H9 (cell line): ENCODE results near the gene ADAMTSL3. TPM values are rescaled to one million over a fixed set of nuclear protein-coding genes. Genes with fewer than 3 reads are reported as not detected.

Source experiments
- DNase-seq: peaks from one replicate; pipeline ENCODE4 v3.0.0-alpha.2; 2017
- H2AFZ ChIP-seq: one replicate; pipeline ENCODE4 v1.6.1; 2013; ENCODE audit warnings: mild to moderate bottlenecking, low read length, control low read depth, moderate library complexity
- H2AK5ac ChIP-seq: 2 replicates; pipeline ENCODE4 v1.6.1; 2013; ENCODE audit warnings: low read length, control low read depth, mixed read lengths; ENCODE audit not compliant: insufficient read length
- H2BK120ac ChIP-seq: one replicate; pipeline ENCODE4 v1.6.1; 2013; ENCODE audit warnings: low read depth, mild to moderate bottlenecking, low read length, control low read depth, inconsistent platforms; ENCODE audit not compliant: poor library complexity, severe bottlenecking
- H2BK12ac ChIP-seq: 2 replicates; pipeline ENCODE4 v1.6.1; 2013; ENCODE audit warnings: low read length, control low read depth, mixed read lengths, low read depth; ENCODE audit not compliant: insufficient read length
- H2BK15ac ChIP-seq: 2 replicates; pipeline ENCODE4 v1.6.1; 2013; ENCODE audit warnings: low read depth, low read length, control low read depth
- H2BK20ac ChIP-seq: one replicate; pipeline ENCODE4 v1.6.1; 2013; ENCODE audit warnings: low read depth, mild to moderate bottlenecking, low read length, control low read depth, inconsistent platforms; ENCODE audit not compliant: poor library complexity, severe bottlenecking
- H2BK5ac ChIP-seq: 2 replicates; pipeline ENCODE4 v1.6.1; 2013; ENCODE audit warnings: low read length, control low read depth, mixed read lengths; ENCODE audit not compliant: insufficient read length
- H3K14ac ChIP-seq: 2 replicates; pipeline ENCODE4 v1.6.1; 2013; ENCODE audit warnings: low read length, control low read depth; ENCODE audit not compliant: insufficient read depth
- H3K18ac ChIP-seq: 2 replicates; pipeline ENCODE4 v1.6.1; 2013; ENCODE audit warnings: low read depth, mild to moderate bottlenecking, mixed read lengths, low read length, control low read depth; ENCODE audit not compliant: insufficient read length
- H3K23ac ChIP-seq: 2 replicates; pipeline ENCODE4 v1.6.1; 2013; ENCODE audit warnings: low read length, control low read depth, mixed read lengths, low read depth; ENCODE audit not compliant: insufficient read length
- H3K23me2 ChIP-seq: 2 replicates; pipeline ENCODE4 v1.6.1; 2013; ENCODE audit warnings: low read depth, mild to moderate bottlenecking, mixed read lengths, low read length, control low read depth; ENCODE audit not compliant: insufficient read length, poor library complexity, severe bottlenecking
- H3K27ac ChIP-seq: 2 replicates; pipeline ENCODE4 v1.5.1; 2013; ENCODE audit warnings: low read length, control low read depth, mixed read lengths, low read depth; ENCODE audit not compliant: insufficient read length
- H3K27me3 ChIP-seq: 2 replicates; pipeline ENCODE4 v1.6.1; 2013; ENCODE audit warnings: low read length, control low read depth, inconsistent platforms; ENCODE audit not compliant: insufficient read depth
- H3K4ac ChIP-seq: 2 replicates; pipeline ENCODE4 v1.6.1; 2013; ENCODE audit warnings: low read depth, mild to moderate bottlenecking, control low read depth, inconsistent platforms, low read length, moderate library complexity
- H3K4me1 ChIP-seq: 2 replicates; pipeline ENCODE4 v1.6.1; 2013; ENCODE audit warnings: low read length, control low read depth, inconsistent platforms; ENCODE audit not compliant: insufficient read depth
- H3K4me2 ChIP-seq: 2 replicates; pipeline ENCODE4 v1.6.1; 2013; ENCODE audit warnings: low read length, control low read depth, mixed read lengths; ENCODE audit not compliant: insufficient read length, insufficient read depth
- H3K56ac ChIP-seq: 2 replicates; pipeline ENCODE4 v1.6.1; 2013; ENCODE audit warnings: low read depth, mild to moderate bottlenecking, mixed read lengths, low read length, control low read depth; ENCODE audit not compliant: insufficient read length
- H3K79me1 ChIP-seq: 2 replicates; pipeline ENCODE4 v1.6.1; 2013; ENCODE audit warnings: low read depth, mild to moderate bottlenecking, moderate library complexity, low read length, control low read depth, inconsistent platforms; ENCODE audit not compliant: insufficient read depth, poor library complexity, severe bottlenecking
- H3K79me2 ChIP-seq: 2 replicates; pipeline ENCODE4 v1.6.1; 2013; ENCODE audit warnings: low read length, control low read depth, inconsistent platforms; ENCODE audit not compliant: insufficient read depth
- H3K9ac ChIP-seq: 2 replicates; pipeline ENCODE4 v1.6.1; 2013; ENCODE audit warnings: low read length, control low read depth, mixed read lengths; ENCODE audit not compliant: insufficient read length; ENCODE audit errors: extremely low read depth
- H3K9me3 ChIP-seq: one replicate; pipeline ENCODE4 v1.6.1; 2013; ENCODE audit warnings: low read depth, low read length, inconsistent platforms; ENCODE audit not compliant: control insufficient read depth
- H3T11ph ChIP-seq: one replicate; pipeline ENCODE4 v1.6.1; 2013; ENCODE audit warnings: mild to moderate bottlenecking, low read length, control low read depth, inconsistent platforms
- H4K20me1 ChIP-seq: one replicate; pipeline ENCODE4 v1.6.1; 2013; ENCODE audit not compliant: control insufficient read depth, insufficient read length, insufficient read depth
- H4K5ac ChIP-seq: 2 replicates; pipeline ENCODE4 v1.6.1; 2013; ENCODE audit warnings: low read depth, mild to moderate bottlenecking, mixed read lengths, low read length, control low read depth; ENCODE audit not compliant: insufficient read length
- H4K8ac ChIP-seq: replicated peaks from 2 replicates; pipeline ENCODE4 v1.6.1; 2013; ENCODE audit warnings: low read length, control low read depth, mixed read lengths, low read depth; ENCODE audit not compliant: insufficient read length
- H4K91ac ChIP-seq: 2 replicates; pipeline ENCODE4 v1.6.1; 2013; ENCODE audit warnings: low read depth, mild to moderate bottlenecking, moderate library complexity, mixed read lengths, low read length, control low read depth; ENCODE audit not compliant: insufficient read length
- H3K27ac Mint-ChIP-seq, 3 experiments: 2 replicates in 2 of 3; 3 replicates in 1 of 3; pipeline ENCODE4 v1.8.0; 2020 to 2021; ENCODE audit warnings: mixed read lengths in 3 of 3, mild to moderate bottlenecking in 1 of 3, moderate library complexity in 1 of 3
- H3K27me3 Mint-ChIP-seq: 2 replicates; pipeline ENCODE4 v1.8.0; 2021; ENCODE audit warnings: low read depth, mild to moderate bottlenecking, moderate library complexity, mixed read lengths
- H3K36me3 Mint-ChIP-seq, 3 experiments: 2 replicates in 2 of 3; 3 replicates in 1 of 3; pipeline ENCODE4 v1.8.0; 2020 to 2021; ENCODE audit warnings: low read depth in 3 of 3, mixed read lengths in 3 of 3; ENCODE audit not compliant: insufficient read depth in 1 of 3
- H3K4me1 Mint-ChIP-seq, 2 experiments: 2 replicates each; pipeline ENCODE4 v1.8.0; 2020; ENCODE audit warnings: mixed read lengths in 2 of 2
- H3K4me3 Mint-ChIP-seq, 2 experiments: 2 replicates in 1 of 2; 3 replicates in 1 of 2; pipeline ENCODE4 v1.8.0; 2020 to 2021; ENCODE audit warnings: mild to moderate bottlenecking in 2 of 2, mixed read lengths in 2 of 2, moderate library complexity in 1 of 2
- H3K9me3 Mint-ChIP-seq, 2 experiments: 2 replicates in 1 of 2; 3 replicates in 1 of 2; pipeline ENCODE4 v1.8.0; 2020; ENCODE audit warnings: mild to moderate bottlenecking in 2 of 2, mixed read lengths in 2 of 2, moderate library complexity in 1 of 2
- WGBS: extraction: QIAGEN DNeasy Blood & Tissue Kit; methylation state at CpG from one replicate; pipeline ENCODE4 v1.1.7; 2013; ENCODE audit warnings: missing lambda C conversion rate, low lambda C conversion rate, mixed read lengths; ENCODE audit not compliant: insufficient read length; ENCODE audit errors: extremely low coverage; 5-methylcytosine and 5-hydroxymethylcytosine counted together
- total RNA-seq: library from RNA; stranded (reverse); gene quantifications from 2 replicates; pipeline ENCODE4 v1.2.1, GENCODE V29; 2021
- TF ChIP-seq, protein P1 (sequence below): fragments of 200-600 bp; sonication (generic); conservative IDR thresholded peaks from 3 replicates; pipeline ENCODE4 v1.8.0; 2021; ENCODE audit warnings: antibody characterized with exemption, mild to moderate bottlenecking

Gene ADAMTSL3
- total RNA-seq, 1 experiment from 2014 or later, result 0.39 TPM

DNA sequence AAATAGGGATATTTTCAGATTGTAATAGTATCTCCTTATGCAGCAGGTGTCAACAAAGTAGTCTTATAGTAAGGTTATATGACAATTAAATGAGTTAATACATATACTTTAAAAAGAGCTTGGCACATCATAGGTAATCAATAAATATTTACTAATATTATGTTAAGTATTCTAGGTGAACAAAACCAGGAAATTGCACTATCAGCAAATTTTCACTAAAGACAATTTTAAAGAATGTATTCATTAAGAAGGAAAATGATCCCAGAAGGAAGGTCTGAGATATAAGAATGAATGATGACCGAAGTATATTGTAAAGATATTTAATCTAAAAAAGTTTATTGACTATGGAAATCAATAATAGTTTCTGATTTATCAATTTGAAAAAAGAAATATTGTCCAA, 281.9 kb downstream of the ADAMTSL3 start:
- no peak overlapping the region for H3K4ac ChIP-seq
- H4K8ac ChIP-seq, result no peak overlapping the region
- no peak overlapping the region for H3K27ac Mint-ChIP-seq
- H3K23me2 ChIP-seq, result no peaks in the 10 kb centered on the region
- H3K27me3 Mint-ChIP-seq, result no peaks in the 10 kb centered on the region
- H3K4me1 ChIP-seq, result no peaks in the 10 kb centered on the region
- no peak overlapping the region for H3K14ac ChIP-seq
- no peaks in the 10 kb centered on the region for H3K27me3 ChIP-seq
- H3K27ac ChIP-seq, result no peak overlapping the region
- H2AK5ac ChIP-seq, result no peak overlapping the region
- no peaks in the 10 kb centered on the region for H4K20me1 ChIP-seq
- H4K5ac ChIP-seq, result no peak overlapping the region
- no peak overlapping the region for H2AFZ ChIP-seq
- no peaks in the 10 kb centered on the region for H3K79me2 ChIP-seq
- H3K18ac ChIP-seq, result no peak overlapping the region
- no peak overlapping the region for H2BK20ac ChIP-seq
- H2BK5ac ChIP-seq, result no peak overlapping the region
- no peaks in the 10 kb centered on the region for H3K79me1 ChIP-seq
- peaks cover 9% of the 10 kb centered on the region for H3K9me3 ChIP-seq
- peaks cover 13 to 20% of the 10 kb centered on the region in 2 experiments for H3K9me3 Mint-ChIP-seq
- TF ChIP-seq, protein P1, sequence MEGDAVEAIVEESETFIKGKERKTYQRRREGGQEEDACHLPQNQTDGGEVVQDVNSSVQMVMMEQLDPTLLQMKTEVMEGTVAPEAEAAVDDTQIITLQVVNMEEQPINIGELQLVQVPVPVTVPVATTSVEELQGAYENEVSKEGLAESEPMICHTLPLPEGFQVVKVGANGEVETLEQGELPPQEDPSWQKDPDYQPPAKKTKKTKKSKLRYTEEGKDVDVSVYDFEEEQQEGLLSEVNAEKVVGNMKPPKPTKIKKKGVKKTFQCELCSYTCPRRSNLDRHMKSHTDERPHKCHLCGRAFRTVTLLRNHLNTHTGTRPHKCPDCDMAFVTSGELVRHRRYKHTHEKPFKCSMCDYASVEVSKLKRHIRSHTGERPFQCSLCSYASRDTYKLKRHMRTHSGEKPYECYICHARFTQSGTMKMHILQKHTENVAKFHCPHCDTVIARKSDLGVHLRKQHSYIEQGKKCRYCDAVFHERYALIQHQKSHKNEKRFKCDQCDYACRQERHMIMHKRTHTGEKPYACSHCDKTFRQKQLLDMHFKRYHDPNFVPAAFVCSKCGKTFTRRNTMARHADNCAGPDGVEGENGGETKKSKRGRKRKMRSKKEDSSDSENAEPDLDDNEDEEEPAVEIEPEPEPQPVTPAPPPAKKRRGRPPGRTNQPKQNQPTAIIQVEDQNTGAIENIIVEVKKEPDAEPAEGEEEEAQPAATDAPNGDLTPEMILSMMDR, result no peak
- WGBS, result no CpG with 5 or more reads among the region's 1 CpG
- no peak overlapping the region for H2BK15ac ChIP-seq
- no peak overlapping the region for H4K91ac ChIP-seq
- no peak overlapping the region for H3K4me2 ChIP-seq
- DNase-seq, result no peak
- H3K56ac ChIP-seq, result no peak overlapping the region
- peaks cover 0 to 11% (median 6%) of the 10 kb centered on the region in 3 experiments; a peak in 5 of 7 replicates for H3K36me3 Mint-ChIP-seq
- no peak overlapping the region for H3K9ac ChIP-seq
- no peak overlapping the region for H3K23ac ChIP-seq
- no peak overlapping the region for H3T11ph ChIP-seq
- H3K4me3 Mint-ChIP-seq, result no peak overlapping the region
- no peak overlapping the region for H2BK120ac ChIP-seq
- H2BK12ac ChIP-seq, result no peak overlapping the region
- peaks cover 0 to 4% of the 10 kb centered on the region in 2 experiments; a peak in 1 of 4 replicates for H3K4me1 Mint-ChIP-seq
